HFF-Myc (cell line): ENCODE measurements around the gene SARS1.

Source experiments
- DNase-seq: peaks from one replicate; pipeline ENCODE4 v3.0.0-alpha.2; 2011; ENCODE audit warnings: low read depth; ENCODE audit errors: extremely low read depth
- H3K4me3 ChIP-seq: replicated peaks from 2 replicates; pipeline ENCODE4 v1.5.1; 2011; ENCODE audit warnings: low read depth, mild to moderate bottlenecking, control low read depth, low read length
- TF ChIP-seq, protein P1 (sequence below): IDR thresholded peaks from 2 replicates; pipeline ENCODE4 v1.5.1; 2012; ENCODE audit warnings: mild to moderate bottlenecking, low read depth, low read length, control low read depth; ENCODE audit errors: missing control alignments

The SARS1 gene

GRCh38 chr1:109186733-109187086, 27.0 kb upstream of the SARS1 start:
- DNase-seq, result no peak
- TF ChIP-seq, protein P1, sequence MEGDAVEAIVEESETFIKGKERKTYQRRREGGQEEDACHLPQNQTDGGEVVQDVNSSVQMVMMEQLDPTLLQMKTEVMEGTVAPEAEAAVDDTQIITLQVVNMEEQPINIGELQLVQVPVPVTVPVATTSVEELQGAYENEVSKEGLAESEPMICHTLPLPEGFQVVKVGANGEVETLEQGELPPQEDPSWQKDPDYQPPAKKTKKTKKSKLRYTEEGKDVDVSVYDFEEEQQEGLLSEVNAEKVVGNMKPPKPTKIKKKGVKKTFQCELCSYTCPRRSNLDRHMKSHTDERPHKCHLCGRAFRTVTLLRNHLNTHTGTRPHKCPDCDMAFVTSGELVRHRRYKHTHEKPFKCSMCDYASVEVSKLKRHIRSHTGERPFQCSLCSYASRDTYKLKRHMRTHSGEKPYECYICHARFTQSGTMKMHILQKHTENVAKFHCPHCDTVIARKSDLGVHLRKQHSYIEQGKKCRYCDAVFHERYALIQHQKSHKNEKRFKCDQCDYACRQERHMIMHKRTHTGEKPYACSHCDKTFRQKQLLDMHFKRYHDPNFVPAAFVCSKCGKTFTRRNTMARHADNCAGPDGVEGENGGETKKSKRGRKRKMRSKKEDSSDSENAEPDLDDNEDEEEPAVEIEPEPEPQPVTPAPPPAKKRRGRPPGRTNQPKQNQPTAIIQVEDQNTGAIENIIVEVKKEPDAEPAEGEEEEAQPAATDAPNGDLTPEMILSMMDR, result no peak
- no peak overlapping the region for H3K4me3 ChIP-seq

DNA sequence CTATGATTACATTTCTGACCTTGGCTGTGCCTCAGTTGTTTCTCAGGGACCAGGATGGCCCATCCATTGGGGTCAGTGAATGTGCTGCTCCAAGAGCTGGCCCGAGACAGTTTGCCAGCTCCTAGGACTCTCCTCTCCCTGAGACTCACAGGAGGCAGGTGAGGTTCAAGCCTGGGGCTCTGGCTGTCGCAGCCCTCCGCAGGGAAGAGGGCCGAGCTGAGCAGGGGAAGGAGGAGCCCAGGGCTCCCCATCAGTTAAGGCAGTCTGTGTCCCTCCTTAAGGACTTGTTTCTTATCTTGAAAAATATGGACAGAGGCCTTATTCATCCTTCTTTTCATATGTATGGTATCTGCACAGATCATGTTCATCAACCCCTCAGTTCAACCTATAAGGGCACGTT, 26.6 kb upstream of the SARS1 start:
- DNase-seq, result no peak
- no peak overlapping the region for H3K4me3 ChIP-seq
- TF ChIP-seq, protein P1, result no peak

DNA sequence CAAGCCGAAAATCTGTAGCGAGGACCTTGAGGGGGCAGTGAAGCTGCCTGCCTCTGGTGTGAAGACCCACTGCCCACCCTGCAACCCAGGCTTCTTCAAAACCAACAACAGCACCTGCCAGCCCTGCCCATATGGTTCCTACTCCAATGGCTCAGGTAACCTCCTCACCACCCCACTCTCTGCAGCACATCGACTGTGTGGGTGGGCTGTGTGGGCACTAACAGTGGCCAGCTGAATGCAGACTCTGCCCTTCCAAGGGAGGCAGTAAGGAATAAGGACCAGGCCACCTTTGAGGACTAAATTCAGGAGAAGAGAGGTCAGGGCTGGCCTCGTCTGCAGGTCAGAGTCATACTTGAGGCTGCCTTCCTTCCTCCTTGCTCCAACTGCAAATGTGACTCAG, 25.5 kb upstream of the SARS1 start:
- TF ChIP-seq, protein P1, result no peak
- DNase-seq, result no peak
- H3K4me3 ChIP-seq, result no peak overlapping the region

GRCh38 chr1:109188781-109189180, 24.9 kb upstream of the SARS1 start:
- TF ChIP-seq, protein P1, result no peak
- no peak overlapping the region for H3K4me3 ChIP-seq
- no peak for DNase-seq

GRCh38 chr1:109190189-109190588, 23.5 kb upstream of the SARS1 start:
- TF ChIP-seq, protein P1, result no peak
- no peak for DNase-seq
- H3K4me3 ChIP-seq, result no peak overlapping the region

GRCh38 chr1:109191377-109191776, 22.3 kb upstream of the SARS1 start:
- TF ChIP-seq, protein P1, result peak; percentile 41
- no peak for DNase-seq
- H3K4me3 ChIP-seq, result no peak overlapping the region

DNA sequence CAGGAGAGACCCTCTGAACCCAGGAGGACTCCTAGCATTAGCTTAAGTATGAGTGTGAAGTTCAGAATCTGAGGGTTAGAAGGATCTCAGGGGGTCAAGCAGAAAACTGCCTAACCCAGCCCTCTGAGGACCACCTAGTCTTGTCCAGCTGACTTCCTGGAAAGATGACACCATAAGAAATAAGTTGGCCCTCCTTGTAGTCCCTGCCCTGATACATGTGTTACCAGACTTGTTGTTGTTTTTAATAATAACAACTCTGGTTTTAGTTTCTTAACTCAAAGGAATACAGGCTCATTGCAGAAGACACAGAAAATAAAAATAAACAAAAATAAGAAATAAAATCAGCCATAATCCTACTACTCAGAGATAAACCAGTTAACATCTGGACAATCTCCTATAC, 21.8 kb upstream of the SARS1 start:
- no peak for DNase-seq
- H3K4me3 ChIP-seq, result no peak overlapping the region
- TF ChIP-seq, protein P1, result no peak
